Spinal cord (tissue), 10 donors: ENCODE results near the gene DGKG. TPM values are rescaled to one million over a fixed set of nuclear protein-coding genes. Genes with fewer than 3 reads are reported as not detected.

Source experiments
- DNase-seq, 6 donors: peaks; one replicate each; pipeline versions ENCODE4 v3.0.0 to v3.0.0-alpha.2; 2013 to 2015; ENCODE audit warnings: low spot score in 6 of 6, low read depth in 4 of 6
- H3K27ac ChIP-seq: one replicate; pipeline ENCODE4 v1.5.1; 2013; ENCODE audit warnings: low read depth, low read length, control low read depth
- H3K27me3 ChIP-seq: one replicate; pipeline ENCODE4 v1.6.1; 2013; ENCODE audit warnings: low read length; ENCODE audit not compliant: control insufficient read depth, insufficient read depth
- H3K36me3 ChIP-seq: one replicate; pipeline ENCODE4 v1.6.1; 2013; ENCODE audit warnings: low read length; ENCODE audit not compliant: control insufficient read depth, insufficient read depth
- H3K4me1 ChIP-seq: one replicate; pipeline ENCODE4 v1.6.1; 2013; ENCODE audit warnings: low read length; ENCODE audit not compliant: control insufficient read depth, insufficient read depth
- H3K4me3 ChIP-seq: one replicate; pipeline ENCODE4 v1.5.1; 2013; ENCODE audit warnings: low read depth, low read length, control low read depth
- H3K9me3 ChIP-seq: one replicate; pipeline ENCODE4 v1.6.1; 2013; ENCODE audit warnings: low read length; ENCODE audit not compliant: control insufficient read depth, insufficient read depth
- WGBS: methylation state at CpG from one replicate; pipeline ENCODE4 v1.1.5; 2013; ENCODE audit warnings: missing lambda C conversion rate; ENCODE audit not compliant: insufficient coverage; 5-methylcytosine and 5-hydroxymethylcytosine counted together
- polyA plus RNA-seq, 2 donors: library from polyadenylated mRNA; unstranded; fragments of 120-200 nt; gene quantifications; one replicate each; pipeline ENCODE4 v1.2.1, GENCODE V29; 2013; ENCODE audit not compliant: insufficient read length in 2 of 2
- total RNA-seq, 2 donors: library from RNA; depleted of rRNA in 1 of 2; stranded (reverse); fragments of 120-200 nt in 1 of 2; fragments of >200 nt in 1 of 2; gene quantifications; one replicate each; pipeline versions ENCODE4 v1.2.3 to v1.2.4, GENCODE V29; 2013 to 2014
- donor health status: healthy.

The DGKG gene
- total and polyA plus RNA-seq, 4 donors: 5.6 to 20.6 (median 9.9) TPM

- Histone ChIP-seq H3K9me3 (no peaks in the 10 kb centered on the region), H3K4me3 (no peak overlapping the region), H3K36me3 (peaks cover 2% of the 10 kb centered on the region), H3K4me1 (no peaks in the 10 kb centered on the region), H3K27ac (no peak overlapping the region), H3K27me3 (no peaks in the 10 kb centered on the region)
- DNase-seq: no peak
- 49% methylated on average over 3 of the region's 3 CpGs for WGBS
These were observed 196.0 kb downstream of the DGKG start for GRCh38 chr3:186166036-186166435.

- Histone ChIP-seq H3K36me3 (peaks cover 2% of the 10 kb centered on the region), H3K4me1 (no peaks in the 10 kb centered on the region), H3K4me3 (no peak overlapping the region), H3K9me3 (no peaks in the 10 kb centered on the region), H3K27ac (no peak overlapping the region), H3K27me3 (no peaks in the 10 kb centered on the region)
- no peak for DNase-seq
- WGBS: no CpG with 5 or more reads among the region's 1 CpG
These were observed 196.7 kb downstream of the DGKG start for GRCh38 chr3:186165331-186165730.

- Histone ChIP-seq H3K4me1 (no peaks in the 10 kb centered on the region), H3K27ac (no peak overlapping the region), H3K9me3 (no peaks in the 10 kb centered on the region), H3K4me3 (no peak overlapping the region), H3K27me3 (no peaks in the 10 kb centered on the region), H3K36me3 (peaks cover 2% of the 10 kb centered on the region)
- WGBS: 98% methylated on average over 4 of the region's 7 CpGs
- DNase-seq: no peak
These were observed 197.3 kb downstream of the DGKG start for GRCh38 chr3:186164696-186165095.

- Histone ChIP-seq H3K27ac (no peak overlapping the region), H3K9me3 (no peaks in the 10 kb centered on the region), H3K4me3 (no peak overlapping the region), H3K36me3 (peaks cover 2% of the 10 kb centered on the region), H3K4me1 (no peaks in the 10 kb centered on the region), H3K27me3 (no peaks in the 10 kb centered on the region)
- no peak for DNase-seq
- WGBS: 96% methylated on average over 5 of the region's 6 CpGs
These were observed 199.8 kb downstream of the DGKG start for GRCh38 chr3:186162221-186162620.

GRCh38 chr3:186160691-186161243, 201.3 kb downstream of the DGKG start:
- H3K9me3 ChIP-seq: no peaks in the 10 kb centered on the region
- H3K4me3 ChIP-seq: no peak overlapping the region
- H3K27ac ChIP-seq: no peak overlapping the region
- H3K4me1 ChIP-seq: no peaks in the 10 kb centered on the region
- DNase-seq: no peak
- H3K27me3 ChIP-seq: no peaks in the 10 kb centered on the region
- WGBS: 89% methylated on average over 8 of the region's 12 CpGs
- H3K36me3 ChIP-seq: peaks cover 2% of the 10 kb centered on the region

DNA sequence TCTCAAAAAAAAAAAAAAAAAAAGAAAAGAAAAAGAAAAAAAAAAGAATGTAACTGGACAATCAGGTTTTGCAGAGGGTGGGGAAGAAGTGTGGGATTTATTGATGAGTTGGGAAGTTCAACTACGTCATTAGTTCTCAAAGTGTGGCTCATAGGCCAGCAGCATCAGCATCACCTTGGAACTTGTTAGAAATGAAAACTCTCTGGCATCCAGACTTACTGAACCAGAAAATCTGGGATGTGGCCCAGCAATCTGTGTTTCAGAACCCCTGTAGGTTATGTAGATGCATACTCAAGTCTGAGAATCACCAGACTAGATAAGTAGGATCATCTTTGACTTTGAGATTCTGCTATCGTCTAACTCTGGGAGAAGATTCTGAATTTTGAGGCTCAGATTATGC, 207.4 kb downstream of the DGKG start:
- no peak overlapping the region for H3K4me3 ChIP-seq
- DNase-seq: no peak
- 100% methylated on average over 1 of the region's 2 CpGs for WGBS
- H3K4me1 ChIP-seq: no peaks in the 10 kb centered on the region
- no peaks in the 10 kb centered on the region for H3K27me3 ChIP-seq
- no peaks in the 10 kb centered on the region for H3K36me3 ChIP-seq
- no peaks in the 10 kb centered on the region for H3K9me3 ChIP-seq
- H3K27ac ChIP-seq: no peak overlapping the region

DNA sequence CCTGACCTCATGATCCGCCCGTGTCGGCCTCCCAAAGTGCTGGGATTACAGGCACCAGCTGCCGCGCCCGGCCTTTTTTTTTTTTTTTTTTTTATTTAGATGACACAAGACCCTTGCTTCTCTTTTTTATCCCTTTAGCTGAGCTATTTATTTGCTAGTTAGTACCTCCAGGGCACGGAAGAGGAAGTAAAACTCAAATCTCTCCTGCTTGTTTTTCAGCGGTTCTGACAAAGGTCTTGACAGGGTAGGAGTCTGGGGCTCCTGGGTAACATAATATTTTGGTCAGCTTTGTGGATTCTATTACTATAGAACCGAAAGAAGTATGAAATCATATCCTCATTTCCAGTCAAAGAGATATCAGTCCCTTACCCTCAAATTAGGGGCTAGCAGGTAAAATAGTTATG, 209.1 kb downstream of the DGKG start:
- Histone ChIP-seq H3K27ac (no peak overlapping the region), H3K4me3 (no peak overlapping the region)
- 80% methylated on average over 1 of the region's 9 CpGs for WGBS

GRCh38 chr3:186152361-186152798, 209.7 kb downstream of the DGKG start:
- 100% methylated on average over 2 of the region's 8 CpGs for WGBS
- H3K9me3 ChIP-seq: no peaks in the 10 kb centered on the region
- H3K27me3 ChIP-seq: no peaks in the 10 kb centered on the region
- no peak overlapping the region for H3K4me3 ChIP-seq
- no peak overlapping the region for H3K27ac ChIP-seq
- no peaks in the 10 kb centered on the region for H3K4me1 ChIP-seq
- no peaks in the 10 kb centered on the region for H3K36me3 ChIP-seq
- no peak for DNase-seq

More for the DNA sequence above, 209.1 kb downstream of the DGKG start:
- no peaks in the 10 kb centered on the region for H3K27me3 ChIP-seq
- DNase-seq: no peak
- no peaks in the 10 kb centered on the region for H3K9me3 ChIP-seq
- no peaks in the 10 kb centered on the region for H3K36me3 ChIP-seq
- no peaks in the 10 kb centered on the region for H3K4me1 ChIP-seq

DNA sequence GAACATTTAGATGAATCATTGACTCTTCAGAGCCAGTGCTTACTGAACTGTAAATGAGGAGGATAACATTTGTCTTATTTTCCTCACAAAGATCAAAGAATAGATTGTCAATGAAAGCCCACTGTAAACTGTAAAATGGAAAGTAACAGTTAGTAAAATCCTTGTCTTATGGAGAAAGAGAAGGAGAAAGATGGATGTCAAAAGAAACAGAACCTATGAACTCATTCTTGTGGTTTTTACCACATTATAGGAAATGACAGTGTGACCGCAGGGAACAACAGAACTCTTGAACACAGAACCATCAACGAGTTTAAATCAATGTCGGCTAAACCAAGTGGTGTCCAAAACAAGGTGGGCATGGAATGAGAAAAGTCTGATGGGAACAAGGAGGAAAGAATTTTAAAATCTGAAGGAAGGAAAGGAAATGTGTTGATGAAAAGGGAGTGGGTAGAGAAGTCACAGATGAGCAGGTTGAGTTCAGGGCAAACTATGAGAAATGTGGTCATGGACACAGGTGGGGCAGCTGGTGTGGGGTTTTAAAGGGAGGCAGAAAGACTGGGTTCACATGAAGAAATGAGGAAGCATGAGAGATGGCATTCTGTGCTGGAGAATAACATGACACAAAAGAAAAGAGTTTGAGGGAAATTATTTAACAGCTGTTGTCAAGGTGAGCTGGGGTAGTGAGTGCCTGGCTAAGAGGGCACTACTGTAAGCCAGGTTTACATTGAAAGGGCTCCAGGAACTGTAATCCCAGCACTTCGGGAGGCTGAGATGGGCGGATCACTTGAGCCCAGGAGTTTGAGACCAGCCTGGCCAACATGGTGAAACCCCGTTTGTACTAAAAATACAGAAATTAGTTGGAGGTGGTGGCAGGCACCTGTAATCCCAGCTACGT, 210.7 kb downstream of the DGKG start:
- no peaks in the 10 kb centered on the region for H3K9me3 ChIP-seq
- H3K4me3 ChIP-seq: no peak overlapping the region
- H3K27ac ChIP-seq: no peak overlapping the region
- DNase-seq: no peak
- 92% methylated on average over 6 of the region's 7 CpGs for WGBS
- H3K27me3 ChIP-seq: no peaks in the 10 kb centered on the region
- H3K4me1 ChIP-seq: no peaks in the 10 kb centered on the region
- no peaks in the 10 kb centered on the region for H3K36me3 ChIP-seq
